ENCODE data around the gene CLEC2D. TPM values are rescaled to one million over a fixed set of nuclear protein-coding genes. Genes with fewer than 3 reads are reported as not detected.
"Not testable (repeated sequence)": the region's sequence is repeated elsewhere in the genome, so short reads cannot be mapped to it uniquely, and the experiment has no call there.

The CLEC2D gene
- total RNA-seq, 2 donors from 2014 or later, result 151 to 173 TPM

GRCh38 chr12:9731797-9732196 is 62.3 kb downstream of the CLEC2D start:
- no peak for DNase-seq
- H3K9me3 ChIP-seq (ENCODE audit: control insufficient read depth, low read length, poor library complexity, severe bottlenecking), result no peaks in the 10 kb centered on the region
- ATAC-seq, result peak; percentile 36
- no peaks in the 10 kb centered on the region for H3K36me3 Mint-ChIP-seq (ENCODE audit: low read depth)
- peaks cover 10% of the 10 kb centered on the region for H3K4me1 Mint-ChIP-seq
- no peak overlapping the region for H3K4me3 Mint-ChIP-seq
- peak overlapping the region; percentile 19 for H3K27ac Mint-ChIP-seq
- no peaks in the 10 kb centered on the region for H3K27me3 Mint-ChIP-seq

- no peaks in the 10 kb centered on the region for H3K9me3 ChIP-seq (ENCODE audit: control insufficient read depth, low read length, poor library complexity, severe bottlenecking)
- ATAC-seq, result no peak
- Mint-ChIP-seq H3K27me3 (no peaks in the 10 kb centered on the region), H3K4me3 (peak within 1 kb of the TSS; percentile 15), H3K27ac (peak within 1 kb of the TSS; percentile 19), H3K36me3 (ENCODE audit: low read depth) (no peaks in the 10 kb centered on the region), H3K4me1 (peaks cover 14% of the 10 kb centered on the region)
- DNase-seq, result no peak
These were observed 63.5 kb downstream of the CLEC2D start, which contains the start of gene CLECL1 for GRCh38 chr12:9732921-9733461. Gene CLECL1, minus strand, starts transcription at chr12:9733097.

- H3K27ac Mint-ChIP-seq, result no peak overlapping the region
- H3K4me3 Mint-ChIP-seq, result no peak overlapping the region
- ATAC-seq (no peak), DNase-seq (no peak)
- peaks cover 19% of the 10 kb centered on the region for H3K4me1 Mint-ChIP-seq
- H3K9me3 ChIP-seq (ENCODE audit: control insufficient read depth, low read length, poor library complexity, severe bottlenecking), result no peaks in the 10 kb centered on the region
- no peaks in the 10 kb centered on the region for H3K36me3 Mint-ChIP-seq (ENCODE audit: low read depth)
- H3K27me3 Mint-ChIP-seq, result no peaks in the 10 kb centered on the region
These were observed 66.1 kb downstream of the CLEC2D start for GRCh38 chr12:9735601-9736000.

GRCh38 chr12:9736936-9737705 is 67.6 kb downstream of the CLEC2D start:
- peak overlapping the region; percentile 95 for H3K27ac Mint-ChIP-seq
- H3K4me3 Mint-ChIP-seq, result peak overlapping the region; percentile 42
- no peaks in the 10 kb centered on the region for H3K27me3 Mint-ChIP-seq
- no peak for ATAC-seq
- DNase-seq, result no peak
- H3K4me1 Mint-ChIP-seq, result peaks cover 27% of the 10 kb centered on the region
- H3K9me3 ChIP-seq (ENCODE audit: control insufficient read depth, low read length, poor library complexity, severe bottlenecking), result no peaks in the 10 kb centered on the region
- no peaks in the 10 kb centered on the region for H3K36me3 Mint-ChIP-seq (ENCODE audit: low read depth)

GRCh38 chr12:9738905-9739304 is 69.4 kb downstream of the CLEC2D start:
- Mint-ChIP-seq H3K27ac (peak overlapping the region; percentile 95), H3K4me3 (peak overlapping the region; percentile 25), H3K4me1 (peaks cover 34% of the 10 kb centered on the region)
- not testable (repeated sequence) for H3K27me3 Mint-ChIP-seq; DNase-seq; H3K9me3 ChIP-seq (ENCODE audit: control insufficient read depth, low read length, poor library complexity, severe bottlenecking); H3K36me3 Mint-ChIP-seq (ENCODE audit: low read depth); ATAC-seq

- H3K9me3 ChIP-seq (ENCODE audit: control insufficient read depth, low read length, poor library complexity, severe bottlenecking); H3K27me3 Mint-ChIP-seq; H3K36me3 Mint-ChIP-seq (ENCODE audit: low read depth); ATAC-seq; DNase-seq: not testable (repeated sequence)
- H3K4me1 Mint-ChIP-seq, result peaks cover 34% of the 10 kb centered on the region
- peak overlapping the region; percentile 25 for H3K4me3 Mint-ChIP-seq
- H3K27ac Mint-ChIP-seq, result peak overlapping the region; percentile 95
These were observed 70.0 kb downstream of the CLEC2D start for GRCh38 chr12:9739404-9740105.

- peaks cover 38% of the 10 kb centered on the region for H3K4me1 Mint-ChIP-seq
- peak overlapping the region; percentile 7 for H3K4me3 Mint-ChIP-seq
- no peaks in the 10 kb centered on the region for H3K27me3 Mint-ChIP-seq
- no peaks in the 10 kb centered on the region for H3K36me3 Mint-ChIP-seq (ENCODE audit: low read depth)
- peak overlapping the region; percentile 81 for H3K27ac Mint-ChIP-seq
- ATAC-seq, result no peak
- H3K9me3 ChIP-seq (ENCODE audit: control insufficient read depth, low read length, poor library complexity, severe bottlenecking), result no peaks in the 10 kb centered on the region
- no peak for DNase-seq
These were observed 70.7 kb downstream of the CLEC2D start for GRCh38 chr12:9740106-9740750.

- DNase-seq (peak; percentile 26 to 64 (median 53)), ATAC-seq (peak; percentile 83)
- no peaks in the 10 kb centered on the region for H3K9me3 ChIP-seq (ENCODE audit: control insufficient read depth, low read length, poor library complexity, severe bottlenecking)
- H3K4me1 Mint-ChIP-seq, result peaks cover 33% of the 10 kb centered on the region
- peak overlapping the region; percentile 90 for H3K4me3 Mint-ChIP-seq
- no peaks in the 10 kb centered on the region for H3K27me3 Mint-ChIP-seq
- no peaks in the 10 kb centered on the region for H3K36me3 Mint-ChIP-seq (ENCODE audit: low read depth)
- H3K27ac Mint-ChIP-seq, result peak overlapping the region; percentile 97
These were observed 72.2 kb downstream of the CLEC2D start for GRCh38 chr12:9741726-9742125.

GRCh38 chr12:9742661-9743060 is 73.1 kb downstream of the CLEC2D start:
- no peaks in the 10 kb centered on the region for H3K36me3 Mint-ChIP-seq (ENCODE audit: low read depth)
- H3K4me3 Mint-ChIP-seq, result peak overlapping the region; percentile 90
- no peaks in the 10 kb centered on the region for H3K9me3 ChIP-seq (ENCODE audit: control insufficient read depth, low read length, poor library complexity, severe bottlenecking)
- peaks cover 33% of the 10 kb centered on the region for H3K4me1 Mint-ChIP-seq
- DNase-seq (no peak), ATAC-seq (peak; percentile 69)
- peak overlapping the region; percentile 97 for H3K27ac Mint-ChIP-seq
- no peaks in the 10 kb centered on the region for H3K27me3 Mint-ChIP-seq

- DNase-seq, result no peak
- no peak overlapping the region for H3K27ac Mint-ChIP-seq
- no peaks in the 10 kb centered on the region for H3K36me3 Mint-ChIP-seq (ENCODE audit: low read depth)
- H3K27me3 Mint-ChIP-seq, result no peaks in the 10 kb centered on the region
- no peaks in the 10 kb centered on the region for H3K9me3 ChIP-seq (ENCODE audit: control insufficient read depth, low read length, poor library complexity, severe bottlenecking)
- H3K4me1 Mint-ChIP-seq, result peaks cover 34% of the 10 kb centered on the region
- ATAC-seq, result no peak
- no peak overlapping the region for H3K4me3 Mint-ChIP-seq
These were observed 75.7 kb downstream of the CLEC2D start for GRCh38 chr12:9745199-9745598.

Other genes starting within 250 kb of the CLEC2D start
- gene KLRB1, start 61.8 kb upstream of the CLEC2D start, total RNA-seq, result 100 to 1,000 TPM; 182 to 229 TPM
- gene CLECL1, start 63.4 kb downstream of the CLEC2D start, total RNA-seq, result 1 to 10 TPM; 1.5 TPM
- 1,000 to 10,000 TPM; 1,001 to 1,104 TPM for gene CD69, start 91.2 kb downstream of the CLEC2D start, total RNA-seq
- gene KLRF1, start 157.8 kb downstream of the CLEC2D start, total RNA-seq, result under 1 TPM; 0.52 to 0.57 TPM
- 100 to 1,000 TPM in 1 of 2 donors, 10 to 100 TPM in 1; 59.9 to 116 TPM for gene CLEC2B, start 199.6 kb downstream of the CLEC2D start, total RNA-seq
- gene KLRF2, start 211.8 kb downstream of the CLEC2D start, total RNA-seq, result not detected